NCI-H2107 treated with DMSO at 0.1 percent for 48 hours (cell line): Measurements from ENCODE around the gene GNB1.

Experiments
- DNase-seq: peaks from one replicate; lab custom pipeline; 2025; ENCODE audit not compliant: unreplicated experiment; lab: John Stamatoyannopoulos, UW

Gene GNB1

DNA sequence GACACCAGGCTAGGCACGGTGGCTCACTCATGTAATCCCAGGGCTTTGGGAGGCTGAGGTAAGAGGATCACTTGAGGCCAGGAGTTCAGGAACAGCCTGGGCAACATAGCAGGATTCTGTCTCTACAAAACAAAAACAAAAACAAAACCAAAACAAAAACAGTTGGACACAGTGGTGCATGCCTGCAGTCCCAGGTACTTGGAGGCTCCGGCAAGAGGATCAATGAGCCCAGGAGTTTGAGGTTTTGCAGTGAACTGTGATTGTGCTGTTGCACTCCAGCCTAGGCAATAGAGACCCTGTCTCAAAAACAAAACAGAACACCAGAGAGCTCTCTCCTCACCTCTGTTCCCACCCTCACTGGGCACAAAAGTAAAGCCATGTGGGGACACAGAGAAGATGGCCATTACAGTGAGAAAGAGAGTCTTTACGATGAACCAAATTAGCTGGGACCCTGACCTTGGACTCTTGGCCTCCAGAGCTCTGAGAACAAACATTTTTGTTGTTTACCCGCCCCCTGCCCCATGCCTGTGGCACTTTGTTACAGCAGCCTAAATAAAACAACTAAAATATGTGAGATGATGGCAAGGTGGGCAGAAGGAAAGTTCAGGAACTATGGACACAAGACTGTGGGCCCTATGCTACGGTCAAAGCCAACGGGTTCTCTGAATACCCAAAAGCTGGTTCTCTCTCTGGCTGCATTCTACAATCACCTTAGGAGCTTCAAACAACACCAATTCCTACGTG lies 122.5 kb downstream of the GNB1 start:
- DNase-seq: no peak

DNA sequence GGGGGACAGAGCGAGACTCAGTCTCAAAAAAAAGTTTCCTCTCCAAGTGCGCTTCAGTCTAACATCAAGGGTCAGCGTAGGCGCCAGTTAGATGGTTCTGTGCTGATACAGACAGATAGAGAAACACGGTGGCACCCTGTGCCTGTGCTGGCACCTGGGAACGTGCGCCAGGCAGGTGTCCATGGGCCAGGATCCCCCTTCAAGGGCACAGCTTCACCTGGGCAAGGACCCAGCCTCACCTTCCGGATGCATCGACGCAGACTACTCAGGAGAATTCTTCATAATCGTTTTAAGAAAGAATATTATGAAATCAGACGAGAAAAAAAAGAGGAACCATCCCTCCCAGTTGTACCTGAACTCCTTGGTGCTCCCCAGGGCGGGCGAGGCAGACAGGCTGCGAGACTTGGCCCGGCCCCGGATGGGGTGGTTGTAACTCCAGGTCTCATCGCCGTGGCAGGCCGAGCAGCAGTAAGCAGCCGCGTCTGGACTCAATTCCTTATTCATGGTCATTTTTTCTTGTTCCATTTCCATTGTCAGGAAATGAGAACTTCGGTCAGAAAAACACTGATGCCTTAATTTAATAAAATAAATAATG lies 125.9 kb downstream of the GNB1 start:
- DNase-seq: no peak

DNA sequence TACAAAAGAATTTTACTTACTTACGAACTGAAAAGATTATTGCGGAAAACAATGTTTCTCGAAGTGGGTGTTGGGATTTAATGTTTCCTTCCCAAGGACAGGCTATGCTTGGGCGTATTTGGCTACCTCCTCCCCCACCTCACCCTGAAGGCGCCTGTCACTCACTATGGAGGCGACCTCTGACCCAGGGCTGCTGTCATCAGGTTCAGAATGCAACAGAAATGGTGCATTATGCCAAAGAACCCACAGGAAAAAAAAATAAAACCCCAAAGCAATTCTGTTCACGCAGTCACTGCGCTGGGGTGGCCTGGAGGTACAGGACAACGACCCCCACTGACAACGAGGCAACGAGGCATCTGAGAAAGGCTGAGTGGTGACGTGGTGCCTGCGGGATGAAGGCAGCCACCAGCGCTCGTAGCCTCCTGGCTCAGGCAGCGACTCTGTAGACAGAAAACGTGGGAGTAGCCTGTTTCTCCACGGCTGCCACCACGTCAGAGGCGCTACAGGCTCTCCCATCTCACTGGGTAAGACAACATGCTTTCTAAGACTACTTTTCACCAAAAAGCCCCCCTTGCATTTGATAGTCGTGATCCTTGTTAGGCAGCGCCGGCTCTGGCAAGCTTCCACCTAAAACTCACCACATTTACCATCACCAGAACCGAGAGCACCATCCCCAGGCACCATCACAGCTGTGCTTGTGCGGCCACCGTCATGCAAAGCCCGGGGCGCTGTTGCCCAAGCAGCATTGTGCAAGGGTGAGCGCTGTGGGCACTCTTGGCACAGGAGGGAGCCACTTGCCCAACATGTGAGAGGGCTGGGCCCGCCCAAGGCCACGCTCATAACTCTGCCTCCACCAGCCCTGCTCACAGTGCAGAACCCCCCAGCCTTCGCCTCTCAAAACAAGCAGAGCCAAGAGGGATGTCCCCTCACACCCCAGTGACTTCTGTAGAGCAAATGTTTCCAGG lies 126.9 kb downstream of the GNB1 start:
- DNase-seq: no peak

DNA sequence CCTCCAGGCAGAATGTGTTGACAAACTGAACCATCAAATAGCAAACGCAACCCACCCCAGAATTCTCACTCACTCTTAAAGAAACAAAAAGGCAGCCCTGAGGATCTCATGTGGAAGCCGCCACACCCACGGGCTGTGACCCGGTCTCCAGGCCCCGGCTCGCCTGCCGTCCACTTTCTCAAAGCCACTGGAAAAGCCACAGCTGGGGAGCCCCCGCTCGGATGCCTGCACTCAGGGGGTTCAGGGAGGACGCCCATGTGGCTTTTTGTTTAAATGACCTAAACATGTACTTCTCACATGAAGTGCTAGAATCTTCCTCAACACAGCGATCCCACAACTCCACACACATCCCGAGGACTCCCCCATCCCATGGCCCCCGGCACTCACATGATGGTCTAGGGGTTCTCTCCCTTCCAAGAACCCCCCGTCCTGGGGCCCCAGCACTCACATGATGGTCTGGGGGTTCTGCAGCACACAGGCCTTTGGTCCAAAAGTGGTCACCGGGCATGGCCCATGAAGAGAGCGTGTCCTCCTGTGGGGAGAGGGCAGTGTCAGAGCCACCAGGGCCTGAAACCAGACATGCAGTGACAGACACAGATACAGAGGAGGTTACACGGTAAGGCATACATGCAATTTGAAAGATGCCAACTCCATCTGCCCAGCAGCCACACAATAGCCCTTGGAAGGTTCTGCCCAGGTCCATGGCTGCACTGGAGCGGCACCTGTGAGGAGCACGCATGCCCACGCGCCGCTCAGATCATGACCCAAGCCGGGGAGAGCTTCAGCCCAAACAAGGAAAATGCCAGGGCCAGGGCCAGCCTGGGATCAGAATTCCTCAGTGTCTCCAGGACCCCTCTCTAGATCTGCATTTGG lies 129.1 kb downstream of the GNB1 start:
- no peak for DNase-seq

DNA sequence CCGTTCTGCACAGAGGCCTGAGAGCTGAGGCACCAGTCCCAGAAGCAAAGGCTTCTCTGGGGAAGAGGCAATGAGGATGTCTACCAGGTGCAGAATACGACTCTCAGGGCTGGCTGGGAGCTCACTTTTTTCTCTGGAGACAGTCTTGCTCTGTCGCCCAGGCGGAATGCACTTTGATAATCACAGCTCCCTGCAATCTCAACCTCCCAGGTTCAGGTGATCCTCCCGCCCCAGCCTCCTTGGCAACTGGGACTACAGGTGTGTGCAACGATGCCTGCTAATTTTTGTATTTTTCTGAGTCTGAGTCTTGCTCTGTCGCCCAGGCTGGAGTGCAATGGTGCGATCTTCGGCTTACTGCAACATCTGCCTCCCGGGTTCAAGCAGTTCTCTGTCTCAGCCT lies 130.2 kb downstream of the GNB1 start:
- DNase-seq: no peak

DNA sequence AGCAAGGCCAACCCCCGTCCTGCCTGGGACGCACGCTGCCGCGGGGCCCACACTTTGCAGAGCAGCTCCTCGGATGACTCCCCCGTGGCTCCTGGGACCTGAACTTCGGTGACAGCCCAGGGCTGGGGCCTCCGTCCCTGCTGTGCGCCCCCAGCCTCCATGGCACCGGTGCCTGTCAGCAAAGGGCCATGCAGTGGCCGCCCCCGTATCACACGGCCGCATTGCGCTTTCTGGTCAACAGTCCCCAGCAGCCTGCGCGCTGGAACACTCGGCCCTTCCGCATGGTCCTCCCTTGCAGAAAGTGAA lies 130.6 kb downstream of the GNB1 start:
- no peak for DNase-seq

DNA sequence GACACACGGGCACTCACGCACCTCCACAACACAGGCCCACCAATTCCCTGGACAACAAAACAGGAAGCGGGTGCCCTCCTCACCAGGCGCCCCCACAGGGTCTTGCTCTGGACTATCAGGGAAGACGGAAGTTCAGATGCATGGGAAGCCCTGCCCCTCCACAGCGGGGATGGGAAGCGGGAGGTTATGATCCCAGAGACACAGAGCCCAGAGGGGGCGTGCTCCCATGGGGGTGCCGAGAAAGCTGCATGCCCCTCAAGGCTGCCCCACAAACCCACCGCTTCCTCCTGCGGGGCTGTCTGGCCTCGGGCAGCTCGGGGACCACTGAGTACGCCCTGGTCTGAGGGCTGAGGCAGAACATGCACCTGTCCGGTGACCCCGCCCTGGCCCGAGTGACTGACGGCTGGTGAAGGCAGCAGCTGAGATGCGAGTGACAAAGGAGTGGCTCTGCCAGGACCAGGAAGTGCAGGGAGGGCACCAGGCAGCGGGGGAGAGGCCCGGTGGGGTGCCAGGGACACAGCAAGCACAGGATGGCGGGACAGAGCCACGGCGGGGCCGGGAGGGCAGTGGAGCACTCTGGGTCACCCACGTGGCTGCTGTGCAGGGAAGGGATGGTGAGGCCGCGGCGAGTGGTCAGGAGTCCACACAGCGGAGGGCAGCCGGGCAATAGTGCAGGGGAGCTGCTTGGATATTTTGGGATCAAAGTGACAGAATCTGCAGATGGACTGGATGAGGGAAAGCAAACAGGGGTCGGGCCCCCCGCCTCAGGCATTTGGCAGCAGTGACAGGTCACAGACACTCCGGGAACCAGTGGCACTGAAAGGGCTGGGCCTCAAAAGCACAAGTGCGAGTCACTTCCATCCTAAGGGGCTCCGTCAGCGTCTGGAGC lies 131.2 kb downstream of the GNB1 start:
- no peak for DNase-seq

DNA sequence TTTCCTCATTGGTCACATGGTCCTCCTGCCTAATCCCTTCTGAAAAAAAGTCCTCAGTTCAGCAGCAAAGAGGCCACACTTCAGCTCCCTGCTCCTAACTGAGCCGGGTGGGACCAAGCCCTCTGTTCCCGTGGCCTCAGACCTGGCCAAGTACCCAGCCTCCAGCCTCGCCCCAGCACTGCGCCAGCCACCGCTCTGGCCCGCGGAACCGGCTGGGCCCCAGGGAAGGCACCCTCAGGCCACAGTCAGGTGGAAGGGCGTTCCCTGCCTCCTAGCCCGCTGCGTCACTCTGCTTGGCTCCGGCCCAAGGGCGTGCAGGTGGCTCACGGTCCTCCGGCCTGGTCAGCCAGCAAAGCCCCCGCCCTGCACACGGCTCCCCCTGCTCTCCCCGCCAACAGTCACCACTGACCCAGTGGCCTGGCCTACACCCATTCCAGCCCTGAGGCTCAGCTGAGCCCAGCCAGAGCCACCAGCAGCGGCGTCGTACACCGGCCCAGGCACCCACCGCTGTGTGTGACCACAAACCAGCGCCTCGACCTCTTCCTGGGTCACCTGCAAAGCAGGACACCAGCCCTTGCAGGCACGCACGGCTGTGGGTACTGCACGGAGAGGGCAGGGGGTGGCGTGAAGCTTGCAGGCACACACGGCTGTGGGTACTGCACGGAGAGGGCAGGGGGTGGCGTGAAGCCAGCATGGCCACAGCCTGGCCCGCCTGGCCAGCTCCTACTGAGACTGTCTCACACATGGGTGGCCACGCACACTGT lies 132.0 kb downstream of the GNB1 start:
- no peak for DNase-seq

DNA sequence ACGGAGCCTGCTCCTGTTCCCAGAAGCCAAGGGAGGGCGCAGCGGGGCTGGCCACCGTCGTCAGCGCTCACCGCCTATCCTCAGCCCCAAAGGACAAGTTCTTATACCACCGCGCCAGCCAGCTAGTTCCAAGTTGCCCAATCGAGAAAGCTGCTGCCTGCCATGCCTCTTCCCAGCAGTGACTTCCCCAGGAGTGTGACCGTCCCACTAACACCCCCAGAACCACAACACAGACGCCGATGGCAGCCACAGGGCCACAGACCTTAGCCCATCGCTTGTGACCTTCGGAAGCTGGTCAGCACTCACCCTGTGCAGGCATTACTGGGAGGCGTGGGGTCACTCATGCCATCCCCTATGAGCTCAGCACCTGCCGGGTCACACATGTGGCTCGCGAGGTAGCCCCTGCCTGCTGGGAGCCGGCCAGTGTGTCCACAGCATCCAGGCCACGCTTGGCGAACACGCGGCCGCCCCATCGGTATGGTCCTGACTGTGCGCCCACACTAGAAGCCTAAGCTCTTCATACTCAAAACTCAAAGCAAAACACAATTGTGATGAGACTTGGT lies 132.7 kb downstream of the GNB1 start:
- DNase-seq: no peak

DNA sequence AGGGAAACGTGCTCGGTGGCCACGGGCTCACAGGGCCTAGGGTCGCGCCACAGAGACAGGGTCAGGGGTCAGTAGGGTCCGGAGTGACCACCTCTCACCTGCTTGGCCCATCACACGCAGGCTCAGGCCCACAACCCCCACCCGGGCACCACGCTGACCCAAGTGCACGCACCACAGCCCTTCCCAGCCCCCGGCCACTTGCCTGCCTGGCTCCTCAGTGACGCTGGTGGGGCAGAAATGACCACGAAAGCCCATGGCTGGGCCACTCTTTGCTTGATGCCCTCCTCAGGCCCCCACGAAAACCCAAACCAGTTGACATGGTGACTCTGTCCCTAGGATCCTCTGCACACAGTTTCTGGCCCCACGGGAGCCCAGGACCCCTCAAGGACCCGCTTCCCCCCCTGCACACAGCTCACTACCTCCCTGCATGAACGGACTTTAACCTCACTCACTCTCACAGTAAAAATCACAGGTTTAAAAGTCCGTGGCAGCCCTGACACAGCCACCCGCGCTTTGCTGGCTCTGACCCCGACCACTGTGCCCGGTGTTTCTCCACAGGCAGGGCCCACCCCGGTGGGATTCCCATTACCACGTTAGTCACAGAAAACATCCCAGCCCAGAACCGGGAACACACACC lies 133.3 kb downstream of the GNB1 start:
- no peak for DNase-seq

DNA sequence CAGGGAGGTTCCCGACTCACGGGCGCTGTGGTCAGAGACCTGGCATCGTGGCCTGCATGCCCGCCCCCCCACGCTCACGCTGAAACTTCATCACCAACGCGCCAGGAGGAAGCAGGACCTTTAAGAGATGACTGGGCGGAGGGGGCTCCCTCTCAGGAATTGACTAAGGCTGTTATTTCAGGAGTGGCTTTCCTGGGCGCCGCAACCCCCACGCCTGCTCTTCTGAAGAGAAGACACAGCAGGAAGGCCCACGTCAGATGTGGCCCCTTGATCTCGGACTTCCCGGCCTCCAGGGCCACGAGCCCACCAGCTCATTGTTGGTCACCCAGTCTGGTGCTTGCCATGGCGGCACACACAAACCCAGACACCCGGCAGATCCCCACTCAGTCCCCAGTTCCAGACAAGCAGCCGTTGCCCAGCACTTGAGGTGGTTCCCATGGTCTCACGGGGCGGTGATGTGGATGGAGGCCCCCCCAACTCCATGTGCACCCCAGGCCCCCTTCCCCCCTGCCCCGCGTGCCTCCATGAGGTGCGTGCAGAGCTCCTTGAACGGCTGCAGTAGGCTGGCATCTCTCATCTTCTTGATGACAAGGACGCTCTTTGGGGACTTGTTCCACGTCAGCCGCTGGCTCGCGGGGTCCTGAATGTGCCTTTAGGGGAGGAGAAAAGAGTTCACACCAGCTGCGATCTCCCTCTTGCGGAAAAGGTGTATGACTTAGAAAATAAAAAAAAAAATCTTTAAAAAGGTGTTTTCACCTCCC lies 134.0 kb downstream of the GNB1 start:
- DNase-seq: no peak

DNA sequence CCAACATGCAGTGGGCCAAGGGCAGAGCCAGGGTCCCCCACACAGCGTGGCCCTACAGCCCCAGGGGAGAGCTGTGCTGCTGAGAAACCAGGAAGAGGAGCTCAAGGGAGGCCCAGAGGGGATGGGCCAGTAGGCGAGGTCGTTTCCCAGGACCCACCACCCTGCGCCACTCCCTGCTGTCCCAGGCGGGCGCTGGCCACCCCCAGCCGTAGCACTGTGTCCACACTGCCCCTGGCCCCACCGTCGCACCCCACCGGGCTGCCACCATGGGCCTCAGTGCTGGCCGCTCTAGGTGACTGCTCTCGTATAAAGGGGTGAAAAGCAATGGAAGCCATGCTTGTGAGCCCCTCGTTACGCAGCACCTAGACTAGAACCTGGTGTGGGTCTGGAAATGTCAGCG lies 135.0 kb downstream of the GNB1 start:
- no peak for DNase-seq

DNA sequence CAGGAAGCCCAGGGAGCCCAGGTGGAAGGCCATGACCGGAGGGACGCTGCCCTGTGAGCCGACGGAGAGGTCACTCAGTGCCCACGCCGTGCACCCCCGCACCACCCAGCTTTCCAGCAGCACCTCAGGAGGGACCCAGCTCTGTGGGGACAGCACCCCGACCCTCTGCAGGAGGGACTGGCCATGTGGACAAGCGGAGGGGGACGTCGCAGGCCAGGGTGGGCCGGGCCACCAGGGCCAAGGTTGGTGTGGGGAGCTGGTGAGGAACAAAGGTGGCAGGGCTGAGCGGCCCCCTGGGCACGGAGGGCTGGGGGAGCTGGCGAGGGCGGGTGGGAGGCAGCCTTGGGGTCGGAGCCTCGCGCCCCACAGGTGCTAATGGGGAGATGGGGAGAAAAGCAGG lies 135.5 kb downstream of the GNB1 start:
- no peak for DNase-seq

DNA sequence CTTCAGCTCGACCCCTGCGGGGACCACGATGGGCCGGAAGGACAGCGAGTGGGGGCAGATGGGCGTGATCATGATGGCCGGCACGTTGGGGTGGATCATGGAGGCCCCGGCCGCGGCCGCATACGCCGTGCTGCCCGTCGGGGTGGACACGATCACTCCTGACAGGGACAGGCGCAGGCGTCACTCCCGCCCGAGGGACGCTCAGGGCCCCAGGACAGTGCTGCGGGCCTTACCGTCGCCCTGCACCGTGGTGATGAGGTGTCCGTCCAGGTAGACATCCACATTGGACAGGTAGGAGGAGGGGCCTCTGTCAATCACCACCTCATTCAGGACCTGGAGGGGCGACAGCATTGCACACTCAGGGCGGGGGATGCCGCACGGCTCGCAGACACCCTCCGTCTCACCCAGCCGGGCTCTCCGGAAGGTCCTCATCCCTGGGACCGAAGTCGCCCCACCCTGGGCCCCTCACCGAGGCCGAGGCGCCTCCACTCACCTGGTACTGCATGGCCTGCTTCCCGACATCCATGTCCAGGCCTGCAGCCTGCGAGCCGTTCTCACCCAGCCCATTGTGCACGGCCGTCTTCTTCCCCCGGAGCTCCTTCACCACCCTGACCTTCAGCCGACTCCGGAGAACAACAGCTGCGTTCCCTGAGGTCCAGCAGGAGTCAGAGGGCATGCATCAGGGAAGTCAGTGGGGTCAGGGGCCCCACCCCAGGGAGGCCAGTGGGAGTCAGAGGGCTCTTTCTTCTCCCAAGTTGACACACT lies 136.7 kb downstream of the GNB1 start:
- no peak for DNase-seq

DNA sequence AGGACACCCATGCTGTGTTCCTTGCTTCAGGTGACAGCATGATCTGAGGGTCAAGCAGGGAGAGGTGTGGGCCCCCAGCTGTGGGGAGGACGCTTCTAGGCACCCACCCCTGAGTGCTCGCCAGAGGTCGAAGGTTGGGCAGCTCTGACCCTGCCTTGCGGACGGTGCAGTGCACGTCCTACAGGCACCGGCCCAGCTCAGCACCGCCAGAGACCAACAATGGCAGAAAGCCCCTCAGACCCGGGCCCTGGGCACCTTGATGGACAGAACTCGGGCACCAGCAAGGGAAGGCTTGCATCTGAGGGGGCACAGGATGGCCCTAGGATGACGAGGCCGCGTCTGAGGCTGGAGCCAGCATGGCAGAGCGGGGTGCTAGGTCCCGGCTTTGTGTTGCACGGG lies 137.3 kb downstream of the GNB1 start:
- no peak for DNase-seq

DNA sequence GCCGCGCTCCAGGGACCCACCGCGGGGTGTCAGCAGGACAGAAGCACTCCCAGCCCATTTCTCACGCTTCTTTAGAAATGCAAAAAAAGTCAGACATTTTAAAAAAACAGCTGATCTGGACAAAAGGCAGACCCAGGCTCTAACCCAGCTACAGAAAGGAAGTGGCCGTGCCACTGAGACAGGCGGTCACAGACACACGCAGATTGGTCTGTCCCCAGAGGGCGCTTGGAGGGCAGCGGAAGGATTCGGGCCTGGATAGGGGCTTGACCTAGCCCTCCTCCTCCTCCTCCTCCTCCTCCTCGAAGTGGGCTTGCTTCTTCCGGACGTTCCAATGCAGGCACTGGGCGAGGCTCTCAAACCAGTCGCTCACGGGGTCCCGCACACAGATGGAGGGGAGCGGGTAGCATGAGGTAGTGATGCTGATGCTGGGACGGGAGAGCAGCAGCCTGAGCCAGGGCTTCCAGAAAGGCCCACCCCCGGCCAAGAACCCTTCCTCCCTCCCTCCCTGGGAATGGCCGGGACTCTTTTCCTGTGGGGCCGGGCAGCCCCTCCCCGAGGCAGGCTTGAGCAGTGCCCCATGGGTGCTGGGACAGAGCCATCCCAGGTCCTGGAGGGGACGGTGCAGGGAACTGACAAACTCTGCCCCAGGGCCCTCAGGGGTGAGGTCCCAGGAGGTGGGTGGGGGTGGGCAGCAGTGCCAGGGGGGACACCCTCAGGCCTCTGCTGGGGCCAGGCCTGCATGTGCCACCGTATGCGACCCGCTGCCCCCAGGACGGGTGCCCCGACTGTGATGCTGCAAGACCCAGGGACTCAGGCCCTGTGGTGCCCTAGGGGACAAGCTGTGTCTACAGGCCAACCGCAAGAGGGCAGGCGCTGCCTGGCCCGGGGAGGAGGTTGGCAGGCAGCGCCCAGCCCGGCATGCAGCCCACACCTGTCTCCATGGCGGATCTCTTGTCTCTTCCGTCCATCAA lies 138.0 kb downstream of the GNB1 start:
- DNase-seq: no peak
